HuH-7.5 (cell line): Measurements from ENCODE around the gene PTPRR.
"Not testable (repeated sequence)": the region's sequence is repeated elsewhere in the genome, so short reads cannot be mapped to it uniquely, and the experiment has no call there.

Experiments used
- DNase-seq: peaks from one replicate; pipeline ENCODE4 v3.0.0; 2011; ENCODE audit warnings: low spot score

PTPRR gene

DNA sequence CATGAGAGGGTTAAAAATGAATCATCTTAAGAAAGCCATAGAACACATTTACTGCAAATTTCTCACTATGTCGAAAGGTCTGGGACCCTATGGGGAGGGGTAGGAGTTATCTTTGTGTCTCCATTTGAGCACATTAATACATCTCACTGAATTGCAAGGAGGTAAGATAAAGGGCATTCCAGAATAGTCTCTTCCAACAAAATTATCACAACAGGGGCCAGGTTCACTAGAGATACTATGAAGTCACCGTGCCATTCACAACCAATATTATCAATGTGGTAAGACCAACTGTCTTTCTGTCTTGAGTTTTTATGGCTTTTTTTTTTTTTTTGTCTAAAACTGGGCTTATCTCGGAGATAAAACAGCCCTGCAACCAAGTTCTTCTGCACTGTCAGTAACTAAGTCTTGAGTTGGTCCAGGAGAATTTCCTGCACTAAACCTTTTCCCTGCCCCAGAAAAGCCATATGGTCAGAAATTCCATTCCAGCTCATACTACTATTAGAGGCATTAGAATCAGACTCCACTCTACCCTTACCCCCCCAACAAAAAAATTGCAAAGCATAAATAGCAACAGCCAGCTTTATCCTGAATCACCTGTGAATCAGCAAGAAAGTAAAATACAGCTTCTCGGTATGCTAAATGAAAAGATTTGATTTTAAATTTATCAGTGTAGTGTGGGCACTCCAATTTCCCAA lies 79.7 kb downstream of the PTPRR start:
- DNase-seq, result no peak

- no peak for DNase-seq
Observed at GRCh38 chr12:70839544-70839943, 81.0 kb downstream of the PTPRR start.

DNA sequence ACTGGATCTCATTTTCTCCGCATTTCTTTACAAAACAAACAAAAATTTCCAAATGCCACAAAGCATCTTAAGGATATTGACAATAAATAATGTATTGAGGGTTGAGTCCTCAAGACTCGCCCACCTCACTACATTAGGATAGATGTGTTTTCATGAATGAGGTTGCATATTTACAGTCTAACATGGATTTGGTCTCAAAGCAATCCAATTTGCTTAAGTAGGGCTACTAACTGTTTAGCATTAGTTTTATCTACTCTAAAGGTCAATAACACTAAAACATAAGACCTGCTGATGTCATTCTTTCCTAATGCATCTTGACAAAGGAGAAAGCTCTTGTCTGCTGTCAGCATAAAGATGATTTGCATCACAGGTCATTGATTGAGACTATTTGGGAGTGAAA lies 82.4 kb downstream of the PTPRR start:
- no peak for DNase-seq

DNA sequence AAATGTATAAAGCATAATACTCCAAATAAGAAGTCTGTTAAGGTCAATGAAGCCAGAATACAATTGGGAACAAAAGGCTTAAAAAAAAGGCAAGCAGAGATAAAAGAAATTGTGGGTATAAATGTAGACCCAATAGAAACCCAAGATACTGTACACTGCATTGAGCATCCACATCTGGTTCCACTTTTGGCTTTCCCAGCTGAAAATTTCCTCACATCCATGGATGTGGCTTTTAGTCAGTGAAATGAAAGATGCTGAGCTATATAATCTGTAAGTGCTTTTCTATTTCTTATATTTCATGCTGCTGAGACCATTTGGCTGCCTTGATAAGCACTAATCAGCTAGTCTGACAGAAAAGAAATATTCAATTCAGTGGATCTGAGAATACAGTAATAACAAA lies 83.5 kb downstream of the PTPRR start:
- no peak for DNase-seq

DNA sequence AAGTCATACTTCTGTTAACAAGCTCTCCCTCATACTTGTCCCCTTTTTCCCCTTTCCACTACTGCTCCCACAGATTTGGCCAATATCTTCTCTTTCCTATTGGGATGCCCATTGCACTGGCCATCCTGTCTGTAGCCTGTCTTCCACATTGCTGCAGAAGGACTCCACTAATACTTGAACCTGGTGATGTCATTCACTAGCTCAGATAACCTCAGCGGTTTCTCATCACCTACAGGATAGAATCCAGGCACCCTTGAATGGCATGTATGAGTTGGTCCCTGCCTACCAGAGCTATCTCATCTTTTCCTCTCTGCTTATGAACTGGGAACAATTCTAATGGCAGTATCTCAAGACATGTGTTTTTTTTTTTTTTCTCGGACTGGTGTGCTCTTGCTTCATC lies 84.6 kb downstream of the PTPRR start:
- no peak for DNase-seq

- DNase-seq, result no peak
Observed at GRCh38 chr12:70831543-70831942, 89.0 kb downstream of the PTPRR start.

- no peak for DNase-seq
Observed at GRCh38 chr12:70830221-70831061, 90.1 kb downstream of the PTPRR start.

DNA sequence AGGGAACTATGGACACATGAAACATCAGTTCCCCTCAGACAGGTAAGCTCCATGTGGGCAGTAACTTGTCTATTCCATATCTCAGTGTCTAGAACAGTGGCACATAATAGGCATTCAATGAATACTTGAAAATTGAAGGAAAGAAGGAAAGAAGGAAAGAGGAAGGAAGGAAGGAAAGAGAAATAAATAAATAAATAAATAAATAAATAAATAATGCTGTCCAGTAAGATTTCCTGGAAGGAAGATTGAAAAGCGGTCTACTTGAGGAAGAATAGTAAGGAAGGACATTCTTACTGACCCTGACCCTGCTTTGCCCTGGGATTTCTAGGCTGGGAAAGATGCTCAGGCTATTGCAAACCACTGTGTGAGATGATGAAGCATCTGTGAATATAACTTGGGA lies 91.5 kb downstream of the PTPRR start:
- no peak for DNase-seq

DNA sequence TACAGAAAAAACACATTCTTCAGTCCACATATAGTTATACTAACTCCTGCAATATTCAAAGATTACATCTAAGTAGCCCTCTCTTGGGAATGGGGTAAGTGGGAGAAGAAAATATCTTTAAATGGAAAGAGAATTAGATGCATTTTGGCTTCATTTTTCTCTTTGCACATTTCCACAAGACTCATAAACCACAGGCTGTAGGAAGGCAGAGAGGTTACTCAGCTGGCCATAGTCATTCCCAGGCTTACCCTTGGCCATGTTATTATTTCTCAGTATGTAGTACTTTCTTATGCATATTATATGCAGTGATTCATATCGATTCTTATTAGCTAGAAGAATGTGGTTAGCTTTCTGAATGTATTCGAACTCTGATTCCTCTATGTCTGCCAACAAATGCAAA lies 92.2 kb downstream of the PTPRR start:
- no peak for DNase-seq

DNA sequence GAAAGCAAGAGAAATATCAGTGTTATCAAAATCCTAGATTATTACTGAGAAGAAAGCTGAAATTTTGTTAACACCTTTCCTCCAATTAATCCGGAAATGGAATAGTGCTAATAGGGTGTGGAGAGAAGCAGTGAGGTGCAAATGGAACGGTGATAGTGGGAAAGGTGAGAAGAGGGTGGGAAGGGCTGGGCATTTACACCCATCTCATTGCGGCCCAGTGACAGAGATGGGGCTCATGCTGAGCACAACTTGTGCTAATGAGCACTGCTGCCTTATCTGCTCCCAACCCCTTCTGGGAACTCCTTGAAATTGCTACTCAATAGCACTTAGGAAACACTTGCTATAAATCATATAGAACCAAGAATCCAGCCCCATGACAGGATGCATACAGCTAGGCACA lies 94.4 kb downstream of the PTPRR start:
- no peak for DNase-seq

- DNase-seq, result peak; percentile 13
Observed at GRCh38 chr12:70824511-70824910, 96.0 kb downstream of the PTPRR start.

- DNase-seq, result no peak
Observed at GRCh38 chr12:70823182-70823976, 97.2 kb downstream of the PTPRR start.

DNA sequence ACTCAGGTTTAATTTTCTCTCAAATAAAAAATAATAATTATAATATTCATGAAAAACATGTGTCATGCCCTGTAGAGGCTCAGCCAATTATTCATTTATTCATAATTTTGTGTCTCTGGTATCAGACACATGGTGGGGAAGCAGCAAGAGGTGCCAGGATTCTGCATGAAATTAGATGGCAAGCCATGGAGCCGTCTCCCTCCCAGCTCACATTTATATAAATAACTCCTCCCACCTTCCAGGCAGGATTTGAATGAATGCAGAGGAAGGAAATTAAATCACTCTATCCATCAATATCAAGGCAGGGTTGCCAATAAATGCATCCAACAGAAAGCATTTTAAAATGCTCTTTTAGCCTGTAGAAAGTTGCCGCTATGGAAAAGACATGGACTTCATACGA lies 98.1 kb downstream of the PTPRR start:
- DNase-seq, result no peak

GRCh38 chr12:70815971-70816391 lies 104.6 kb downstream of the PTPRR start:
- peak; percentile 14 for DNase-seq

GRCh38 chr12:70815056-70815455 lies 105.5 kb downstream of the PTPRR start:
- DNase-seq, result no peak

- DNase-seq, result no peak
Observed at GRCh38 chr12:70813559-70813958, 107.0 kb downstream of the PTPRR start.

DNA sequence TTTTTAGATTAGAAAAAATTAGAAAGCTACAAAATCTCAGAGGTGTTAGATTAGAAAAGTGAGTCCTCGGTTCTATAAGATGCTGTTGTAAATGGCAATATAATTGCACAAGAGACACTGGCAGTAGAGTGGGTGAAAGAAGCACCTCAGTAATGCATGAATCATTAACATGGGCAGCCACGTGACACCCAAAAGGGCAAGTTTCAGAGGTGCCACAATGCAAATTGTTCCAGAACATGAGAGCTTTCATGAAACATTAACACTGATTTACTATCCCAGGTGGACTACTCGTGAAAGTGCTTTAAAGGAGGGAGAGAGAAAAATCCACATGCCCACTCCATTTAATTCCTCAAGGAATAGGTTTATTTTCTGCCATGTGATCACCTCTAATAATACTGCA lies 108.4 kb downstream of the PTPRR start:
- no peak for DNase-seq

- DNase-seq, result no peak
Observed at GRCh38 chr12:70809887-70810286, 110.7 kb downstream of the PTPRR start.

DNA sequence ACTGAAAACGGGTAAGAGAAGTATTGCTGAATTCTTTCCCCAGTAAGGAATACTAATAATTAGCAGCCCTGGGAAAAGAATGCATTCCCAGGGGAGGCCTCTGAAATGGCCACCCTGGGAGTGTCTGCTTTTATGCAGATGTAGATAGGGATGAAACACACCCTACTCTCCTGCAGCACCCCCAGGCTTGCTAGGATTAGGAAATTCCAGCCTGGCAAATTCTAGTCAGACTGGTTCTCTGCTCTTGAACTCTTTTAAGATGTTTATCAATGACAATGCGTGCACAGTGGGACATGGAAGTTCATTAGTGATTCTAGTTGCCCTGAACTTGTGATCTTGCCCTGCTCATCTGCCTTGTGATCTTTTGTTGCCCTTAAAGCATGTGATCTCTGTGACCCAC lies 112.5 kb downstream of the PTPRR start:
- not testable (repeated sequence) for DNase-seq

GRCh38 chr12:70806827-70807226 lies 113.7 kb downstream of the PTPRR start:
- DNase-seq, result no peak

DNA sequence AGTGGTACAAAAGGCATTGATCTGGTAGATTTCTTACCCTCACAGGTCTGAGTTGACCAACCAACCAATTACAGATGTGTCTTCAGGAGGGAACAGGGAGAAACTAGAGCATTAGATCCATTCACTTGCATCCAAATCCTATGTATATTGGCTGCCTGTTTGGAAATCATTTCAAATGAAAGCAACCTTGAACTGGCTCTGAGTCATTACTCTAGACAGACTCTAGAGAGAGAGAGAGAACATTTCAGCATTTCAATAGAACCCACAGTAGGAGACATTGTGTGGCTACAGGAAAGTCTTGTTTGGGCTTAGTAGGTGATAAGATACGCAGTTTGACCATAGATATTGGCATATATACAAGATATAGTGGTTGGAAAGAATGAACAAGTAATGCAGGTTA lies 114.5 kb downstream of the PTPRR start:
- no peak for DNase-seq

- DNase-seq, result no peak
Observed at GRCh38 chr12:70798016-70798783, 122.3 kb downstream of the PTPRR start.
